Ishikawa (cell line): Measurements from ENCODE around the gene GAS2L1.

Source experiments
- CEBPB ChIP-seq: IDR thresholded peaks from 2 replicates; pipeline ENCODE4 v1.6.1; 2012
- CREB1 ChIP-seq: IDR thresholded peaks from 2 replicates; pipeline ENCODE4 v1.6.1; 2012; ENCODE audit warnings: low read depth
- EGR1 ChIP-seq: IDR thresholded peaks from 2 replicates; pipeline ENCODE4 v1.6.1; 2012
- EP300 ChIP-seq: IDR thresholded peaks from 2 replicates; pipeline ENCODE4 v1.6.1; 2012; ENCODE audit warnings: borderline replicate concordance
- MAX ChIP-seq: IDR thresholded peaks from 2 replicates; pipeline ENCODE4 v1.6.1; 2012
- NFIC ChIP-seq: IDR thresholded peaks from 2 replicates; pipeline ENCODE4 v1.6.1; 2012
- RAD21 ChIP-seq: IDR thresholded peaks from 2 replicates; pipeline ENCODE4 v1.6.1; 2012; ENCODE audit warnings: low read depth
- REST ChIP-seq: IDR thresholded peaks from 2 replicates; pipeline ENCODE4 v1.6.1; 2012; ENCODE audit warnings: low read depth, mild to moderate bottlenecking
- TAF1 ChIP-seq: IDR thresholded peaks from 2 replicates; pipeline ENCODE4 v1.6.1; 2012; ENCODE audit warnings: low read depth, mild to moderate bottlenecking
- TCF12 ChIP-seq: IDR thresholded peaks from 2 replicates; pipeline ENCODE4 v1.6.1; 2012; ENCODE audit warnings: low read depth
- TEAD4 ChIP-seq: IDR thresholded peaks from 2 replicates; pipeline ENCODE4 v1.6.1; 2012
- YY1 ChIP-seq: IDR thresholded peaks from 2 replicates; pipeline ENCODE4 v1.6.1; 2012; ENCODE audit warnings: low read depth
- ZBTB7A ChIP-seq: IDR thresholded peaks from 2 replicates; pipeline ENCODE4 v1.6.1; 2012; ENCODE audit warnings: low read depth

GRCh38 chr22:29314537-29315285, 8.3 kb downstream of the GAS2L1 start:
- TF ChIP-seq CEBPB (no peak), RAD21 (no peak), MAX (peak; percentile 55), TCF12 (no peak), EP300 (no peak), YY1 (no peak), REST (no peak), NFIC (no peak), EGR1 (no peak), ZBTB7A (no peak), TEAD4 (no peak), TAF1 (no peak), CREB1 (no peak)
